Activated CD8-positive, alpha-beta memory T cell treated with anti-CD3 and anti-CD28 coated beads, Interleukin-2, amount 50 U/mL, for 4 hours (primary cell): ENCODE data around the gene SFXN5.
A peak's percentile ranks its signal among the peaks of the same experiment; 100 is the strongest.
"Not testable (repeated sequence)": the region's sequence is repeated elsewhere in the genome, so short reads cannot be mapped to it uniquely, and the experiment has no call there.

Experiments used
- DNase-seq: peaks from one replicate; pipeline ENCODE4 v3.0.0-alpha.2; 2020

Gene SFXN5

GRCh38 chr2:73101626-73102256, 30.2 kb upstream of the SFXN5 start:
- DNase-seq = no peak

GRCh38 chr2:73100956-73101355, 29.4 kb upstream of the SFXN5 start:
- DNase-seq = no peak

- no peak for DNase-seq
Measured at GRCh38 chr2:73099486-73099885, 28.0 kb upstream of the SFXN5 start.

- no peak for DNase-seq
Measured at GRCh38 chr2:73095910-73096309, 24.4 kb upstream of the SFXN5 start.

GRCh38 chr2:73093601-73094218, 22.2 kb upstream of the SFXN5 start:
- DNase-seq = not testable (repeated sequence)

- DNase-seq = no peak
Measured at GRCh38 chr2:73092146-73092783, 20.8 kb upstream of the SFXN5 start.

GRCh38 chr2:73091696-73092095, 20.2 kb upstream of the SFXN5 start:
- DNase-seq = no peak

- no peak for DNase-seq
Measured at GRCh38 chr2:73091164-73091563, 19.7 kb upstream of the SFXN5 start.

- DNase-seq = no peak
Measured at GRCh38 chr2:73089270-73090030, 17.9 kb upstream of the SFXN5 start.

- DNase-seq = no peak
Measured at GRCh38 chr2:73088703-73089102, 17.2 kb upstream of the SFXN5 start.

- DNase-seq = no peak
Measured at GRCh38 chr2:73088211-73088610, 16.7 kb upstream of the SFXN5 start.

- no peak for DNase-seq
Measured at GRCh38 chr2:73087311-73087710, 15.8 kb upstream of the SFXN5 start.

GRCh38 chr2:73085691-73086090, 14.2 kb upstream of the SFXN5 start:
- peak; percentile 86 for DNase-seq

- DNase-seq = no peak
Measured at GRCh38 chr2:73084971-73085370, 13.5 kb upstream of the SFXN5 start.

GRCh38 chr2:73083886-73084800, 12.6 kb upstream of the SFXN5 start:
- no peak for DNase-seq

GRCh38 chr2:73082523-73083410, 11.3 kb upstream of the SFXN5 start:
- DNase-seq = no peak

- no peak for DNase-seq
Measured at GRCh38 chr2:73081181-73081671, 9.7 kb upstream of the SFXN5 start.

- no peak for DNase-seq
Measured at GRCh38 chr2:73080321-73081131, 9.0 kb upstream of the SFXN5 start.

GRCh38 chr2:73079636-73080035, 8.1 kb upstream of the SFXN5 start:
- DNase-seq = no peak
